HEK293 (cell line): Measurements from ENCODE around the gene NKX6-1.
A peak's percentile ranks its signal among the peaks of the same experiment; 100 is the strongest.

ENCODE experiments used
- CTCF ChIA-PET: fragments of 350-600 bp; formaldehyde crosslinking; extraction: SDS; loops from one replicate; lab custom pipeline; 2021; ENCODE audit warnings: antibody characterized with exemption; lab: Yijun Ruan, JAX
- POLR2A ChIA-PET: fragments of 300-600 bp; formaldehyde crosslinking; extraction: SDS; loops from one replicate; lab custom pipeline; 2020; ENCODE audit warnings: antibody characterized with exemption, inconsistent platforms; lab: Yijun Ruan, JAX
- H3K27ac ChIP-seq: fragments of 200-500 bp; sonication (Bioruptor generic); 2 replicates; pipeline ENCODE4 v1.5.1; 2014; ENCODE audit warnings: low read depth, low read length, control low read depth, inconsistent platforms; ENCODE audit errors: extremely low read depth
- H3K36me3 ChIP-seq, 2 experiments: fragments of 200-500 bp in 1 of 2; sonication (Bioruptor generic) in 1 of 2; 1 replicate in 1 of 2; 2 replicates in 1 of 2; pipeline ENCODE4 v1.5.1; 2014 to 2017; ENCODE audit warnings: inconsistent platforms in 2 of 2, low read length in 2 of 2; ENCODE audit not compliant: control insufficient read depth in 2 of 2, insufficient read depth in 1 of 2
- H3K4me1 ChIP-seq: fragments of 200-500 bp; sonication (Bioruptor generic); 2 replicates; pipeline ENCODE4 v1.5.1; 2014; ENCODE audit warnings: mild to moderate bottlenecking, low read length, inconsistent platforms; ENCODE audit not compliant: control insufficient read depth, insufficient read depth
- H3K4me3 ChIP-seq: 2 replicates; pipeline ENCODE4 v1.5.1; 2011; ENCODE audit warnings: low read depth, mild to moderate bottlenecking, control low read depth, low read length, moderate library complexity
- H3K9me3 ChIP-seq: fragments of 200-500 bp; sonication (Bioruptor generic); 2 replicates; pipeline ENCODE4 v1.5.1; 2014; ENCODE audit warnings: low read depth, low read length, inconsistent platforms; ENCODE audit not compliant: control insufficient read depth, insufficient read depth
- BCL11B ChIP-seq: fragments of 450-650 bp; formaldehyde crosslinking; IDR thresholded peaks from 2 replicates; pipeline ENCODE4 v1.5.1; 2016; ENCODE audit warnings: low read depth, missing biosample characterization, missing genetic modification characterization
- GLIS1 ChIP-seq: fragments of 450-650 bp; formaldehyde crosslinking; IDR thresholded peaks from 2 replicates; pipeline ENCODE4 v1.5.1; 2016; ENCODE audit warnings: missing biosample characterization, missing genetic modification characterization
- HOXD13 ChIP-seq: sonication (generic); formaldehyde crosslinking; IDR thresholded peaks from 2 replicates; pipeline ENCODE4 v1.8.0; 2022; ENCODE audit warnings: missing genetic modification reagents, borderline replicate concordance
- KLF1 ChIP-seq: fragments of 450-650 bp; formaldehyde crosslinking; IDR thresholded peaks from 2 replicates; pipeline ENCODE4 v1.5.1; 2016; ENCODE audit warnings: missing biosample characterization, missing genetic modification characterization
- PRDM10 ChIP-seq: fragments of 450-650 bp; formaldehyde crosslinking; IDR thresholded peaks from 2 replicates; pipeline ENCODE4 v1.5.1; 2016; ENCODE audit warnings: missing biosample characterization, missing genetic modification characterization
- SETDB1 ChIP-seq: IDR thresholded peaks from one replicate; pipeline ENCODE4 v1.6.1; 2017; ENCODE audit warnings: mild to moderate bottlenecking, low read length, moderate library complexity, mixed read lengths; ENCODE audit not compliant: insufficient read length
- TCF7L2 ChIP-seq: IDR thresholded peaks from 2 replicates; pipeline ENCODE4 v1.6.1; 2011; ENCODE audit warnings: low read depth, mild to moderate bottlenecking, inconsistent platforms, low read length, moderate library complexity, borderline replicate concordance
- ZBTB10 ChIP-seq: fragments of 450-650 bp; formaldehyde crosslinking; IDR thresholded peaks from 2 replicates; pipeline ENCODE4 v1.5.1; 2016; ENCODE audit warnings: missing biosample characterization, missing genetic modification characterization
- ZBTB48 ChIP-seq: fragments of 450-650 bp; formaldehyde crosslinking; IDR thresholded peaks from 2 replicates; pipeline ENCODE4 v1.5.1; 2016; ENCODE audit warnings: missing biosample characterization, missing genetic modification characterization
- ZBTB8A ChIP-seq: fragments of 450-650 bp; formaldehyde crosslinking; IDR thresholded peaks from 2 replicates; pipeline ENCODE4 v1.5.1; 2016; ENCODE audit warnings: missing biosample characterization, missing genetic modification characterization
- ZFP41 ChIP-seq: fragments of 450-650 bp; formaldehyde crosslinking; IDR thresholded peaks from 2 replicates; pipeline ENCODE4 v1.5.1; 2016; ENCODE audit warnings: missing biosample characterization, missing genetic modification characterization, borderline replicate concordance
- ZNF18 ChIP-seq: fragments of 450-650 bp; formaldehyde crosslinking; IDR thresholded peaks from 2 replicates; pipeline ENCODE4 v1.5.1; 2016; ENCODE audit warnings: missing biosample characterization, missing genetic modification characterization
- ZNF2 ChIP-seq: fragments of 450-650 bp; formaldehyde crosslinking; IDR thresholded peaks from 2 replicates; pipeline ENCODE4 v1.5.1; 2016; ENCODE audit warnings: missing biosample characterization, missing genetic modification characterization
- ZNF350 ChIP-seq: fragments of 450-650 bp; formaldehyde crosslinking; IDR thresholded peaks from 2 replicates; pipeline ENCODE4 v1.5.0; 2017; ENCODE audit warnings: missing biosample characterization, mild to moderate bottlenecking, missing genetic modification characterization
- ZNF398 ChIP-seq: fragments of 450-650 bp; formaldehyde crosslinking; IDR thresholded peaks from 2 replicates; pipeline ENCODE4 v1.5.1; 2017; ENCODE audit warnings: missing biosample characterization, missing genetic modification characterization
- ZNF548 ChIP-seq: fragments of 450-650 bp; formaldehyde crosslinking; IDR thresholded peaks from 2 replicates; pipeline ENCODE4 v1.5.1; 2016; ENCODE audit warnings: missing biosample characterization, missing genetic modification characterization
- ZNF596 ChIP-seq: fragments of 450-650 bp; IDR thresholded peaks from 2 replicates; pipeline ENCODE4 v1.5.0; 2018; ENCODE audit warnings: missing biosample characterization, mild to moderate bottlenecking, missing genetic modification characterization, moderate library complexity
- ZNF621 ChIP-seq: fragments of 450-650 bp; formaldehyde crosslinking; IDR thresholded peaks from 2 replicates; pipeline ENCODE4 v1.5.1; 2017; ENCODE audit warnings: missing biosample characterization, missing genetic modification characterization
- ZNF626 ChIP-seq: fragments of 450-650 bp; sonication (Bioruptor Pico); formaldehyde crosslinking; IDR thresholded peaks from 2 replicates; pipeline ENCODE4 v1.5.1; 2018; ENCODE audit warnings: missing biosample characterization, missing genetic modification characterization, inconsistent platforms
- ZNF664 ChIP-seq: fragments of 450-650 bp; formaldehyde crosslinking; IDR thresholded peaks from 2 replicates; pipeline ENCODE4 v1.5.1; 2016; ENCODE audit warnings: missing biosample characterization, missing genetic modification characterization
- ZNF76 ChIP-seq: fragments of 450-650 bp; formaldehyde crosslinking; IDR thresholded peaks from 2 replicates; pipeline ENCODE4; 2016; ENCODE audit warnings: low read depth, missing biosample characterization, missing genetic modification characterization, borderline replicate concordance
- ZNF785 ChIP-seq: fragments of 450-650 bp; formaldehyde crosslinking; IDR thresholded peaks from 2 replicates; pipeline ENCODE4 v1.5.1; 2016; ENCODE audit warnings: missing biosample characterization, missing genetic modification characterization
- ZSCAN16 ChIP-seq: fragments of 450-650 bp; formaldehyde crosslinking; IDR thresholded peaks from 2 replicates; pipeline ENCODE4 v1.5.1; 2016; ENCODE audit warnings: missing biosample characterization, missing genetic modification characterization
- ZSCAN23 ChIP-seq: fragments of 450-650 bp; formaldehyde crosslinking; IDR thresholded peaks from 2 replicates; pipeline ENCODE4 v1.5.1; 2016; ENCODE audit warnings: missing biosample characterization, missing genetic modification characterization
- ZXDB ChIP-seq: fragments of 450-650 bp; formaldehyde crosslinking; IDR thresholded peaks from 2 replicates; pipeline ENCODE4 v1.5.1; 2016; ENCODE audit warnings: missing biosample characterization, missing genetic modification characterization

Gene NKX6-1

GRCh38 chr4:84498935-84499623 is at the start of gene NKX6-1 (continued):
- TF ChIP-seq BCL11B (tag by site-specific recombination) (0 out of 2 replicates have a peak, but pooled peaks have one; percentile 12), ZNF548 (tag by site-specific recombination) (no peak), KLF1 (peak; percentile 9; the same call in 1 of the 2 replicates), ZNF398 (peak; percentile 97)

- Histone ChIP-seq H3K36me3 (no peaks in the 10 kb centered on the region), H3K27ac (no peak overlapping the region), H3K4me3 (no peak overlapping the region), H3K4me1 (no peaks in the 10 kb centered on the region), H3K9me3 (no peaks in the 10 kb centered on the region)
- CTCF ChIA-PET = no interaction called here
- POLR2A ChIA-PET = no interaction called here
- TF ChIP-seq ZSCAN23 (tag by site-specific recombination) (no peak), ZNF621 (tag by site-specific recombination) (no peak), ZBTB48 (tag by site-specific recombination) (no peak), ZNF785 (tag by site-specific recombination) (no peak), GLIS1 (tag by site-specific recombination) (no peak), PRDM10 (tag by site-specific recombination) (no peak), ZNF2 (tag by site-specific recombination) (no peak), ZFP41 (tag by site-specific recombination) (no peak), ZNF664 (tag by site-specific recombination) (no peak), ZNF626 (tag by site-specific recombination) (no peak), ZNF350 (tag by site-specific recombination) (no peak)
Measured at GRCh38 chr4:84547211-84547610, 48.1 kb upstream of the NKX6-1 start.

- CTCF ChIA-PET = interaction anchor here (3.3 kb wide), 1 partner anchor 16 kb away, joined by 11 read pairs; no protein-coding TSS in a partner anchor
- H3K4me1 ChIP-seq = no peaks in the 10 kb centered on the region
- no peak overlapping the region for H3K4me3 ChIP-seq
- H3K27ac ChIP-seq = no peak overlapping the region
- TF ChIP-seq HOXD13 (CRISPR knock-in tag) (no peak), ZNF596 (no peak), ZBTB8A (tag by site-specific recombination) (no peak), ZBTB10 (no peak), ZXDB (tag by site-specific recombination) (no peak), TCF7L2 (no peak), ZSCAN16 (no peak), ZNF76 (tag by site-specific recombination) (no peak), SETDB1 (no peak), ZNF18 (tag by site-specific recombination) (no peak)
- TF ChIP-seq, all 188 proteins: peak for 0
- H3K9me3 ChIP-seq = no peaks in the 10 kb centered on the region
- POLR2A ChIA-PET = no interaction called here
- H3K36me3 ChIP-seq = no peaks in the 10 kb centered on the region
Measured at GRCh38 chr4:84545093-84545492, 46.0 kb upstream of the NKX6-1 start.
